DMS 273 (cell line): Measurements from ENCODE around the gene SMARCA2.
"Not testable (repeated sequence)": the region's sequence is repeated elsewhere in the genome, so short reads cannot be mapped to it uniquely, and the experiment has no call there.

Experiments used
- DNase-seq: peaks from one replicate; lab custom pipeline; 2025; ENCODE audit not compliant: unreplicated experiment; lab: John Stamatoyannopoulos, UW

SMARCA2 gene

DNA sequence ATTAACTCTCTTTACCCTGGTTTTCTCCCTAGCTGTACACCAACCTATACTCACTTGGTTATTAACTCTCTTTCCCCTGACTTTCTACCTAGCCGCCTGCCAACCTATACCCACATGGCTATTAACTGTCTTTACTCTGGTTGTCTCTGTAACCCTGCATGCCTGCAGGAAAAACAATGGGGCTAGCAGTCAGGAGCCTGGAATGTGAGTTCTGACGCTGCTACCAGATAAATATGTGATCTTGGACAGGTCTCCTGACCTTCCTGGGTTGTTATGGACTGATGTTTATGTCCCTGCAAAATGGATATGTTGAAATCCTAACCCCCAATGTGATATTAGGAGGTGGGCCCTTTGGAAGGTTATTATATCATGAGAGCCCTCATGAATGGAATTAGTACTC lies 119.2 kb downstream of the SMARCA2 start:
- DNase-seq = no peak

DNA sequence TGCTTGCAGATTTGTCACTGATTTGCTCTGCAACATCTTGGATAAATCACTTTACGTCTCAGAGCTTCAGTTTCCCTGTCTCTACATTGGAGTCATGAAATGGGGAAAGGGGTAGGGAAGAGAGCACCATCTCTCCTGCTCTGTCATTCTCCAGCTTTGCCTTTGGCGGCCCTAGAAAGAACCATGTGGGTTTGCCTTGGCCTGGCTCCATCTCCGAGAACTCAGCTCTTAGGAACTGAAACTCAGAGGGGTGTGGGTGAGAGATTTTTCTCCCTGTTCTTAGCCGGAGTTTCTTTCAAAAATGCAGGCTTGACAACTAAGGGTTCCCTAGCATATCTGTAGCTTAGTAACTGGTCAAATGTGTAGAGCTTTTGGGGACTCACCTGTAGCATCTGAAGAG lies 123.5 kb downstream of the SMARCA2 start:
- DNase-seq = no peak

DNA sequence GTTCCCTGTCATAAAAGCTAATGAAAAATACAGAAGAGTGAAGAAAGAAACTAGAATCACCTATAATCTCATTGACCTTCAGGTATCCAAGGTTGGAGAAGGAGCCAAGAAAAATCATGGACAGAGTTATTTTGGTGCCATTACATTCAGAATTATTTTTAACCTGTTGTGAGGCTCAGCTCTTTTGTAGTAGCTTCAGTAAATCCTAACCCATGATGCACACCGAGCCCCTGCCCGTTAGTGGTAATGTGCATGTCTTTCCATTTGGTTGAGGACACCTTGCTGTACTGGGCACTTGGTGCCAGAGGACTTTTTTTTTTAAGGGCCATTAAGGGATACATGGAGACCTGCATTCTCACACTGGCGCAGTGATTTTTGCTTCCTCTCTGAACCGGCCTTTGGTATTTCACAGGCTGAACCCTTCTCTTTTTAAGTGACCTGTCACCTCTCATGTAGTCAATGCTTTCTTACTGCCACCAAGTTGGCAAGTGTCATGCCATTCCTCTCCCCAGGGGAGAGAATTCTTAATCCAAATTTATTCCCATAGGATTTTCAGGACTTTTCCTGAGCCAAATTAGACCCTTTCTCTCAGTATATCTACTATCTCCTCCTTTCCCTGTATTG lies 125.6 kb downstream of the SMARCA2 start:
- DNase-seq = no peak

DNA sequence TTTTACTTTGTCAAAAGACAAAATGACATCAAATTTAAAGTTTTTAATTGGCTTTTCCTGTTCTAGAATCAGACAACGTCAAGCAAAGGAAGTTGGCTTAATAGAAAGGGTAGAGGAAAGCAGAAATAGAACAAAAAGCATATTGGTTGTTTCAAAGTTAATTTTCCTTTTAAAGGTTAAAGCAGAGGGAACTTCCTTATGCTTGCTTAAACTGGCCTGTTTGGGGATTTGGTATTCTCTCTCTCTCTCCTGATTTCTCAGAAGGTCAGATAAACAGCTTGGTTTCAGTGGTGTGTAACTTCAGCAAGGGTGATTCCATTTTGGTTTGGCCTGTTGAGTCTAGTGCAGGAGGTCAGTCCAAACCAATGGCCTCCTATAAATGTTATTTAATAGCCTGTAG lies 127.1 kb downstream of the SMARCA2 start:
- DNase-seq = no peak

DNA sequence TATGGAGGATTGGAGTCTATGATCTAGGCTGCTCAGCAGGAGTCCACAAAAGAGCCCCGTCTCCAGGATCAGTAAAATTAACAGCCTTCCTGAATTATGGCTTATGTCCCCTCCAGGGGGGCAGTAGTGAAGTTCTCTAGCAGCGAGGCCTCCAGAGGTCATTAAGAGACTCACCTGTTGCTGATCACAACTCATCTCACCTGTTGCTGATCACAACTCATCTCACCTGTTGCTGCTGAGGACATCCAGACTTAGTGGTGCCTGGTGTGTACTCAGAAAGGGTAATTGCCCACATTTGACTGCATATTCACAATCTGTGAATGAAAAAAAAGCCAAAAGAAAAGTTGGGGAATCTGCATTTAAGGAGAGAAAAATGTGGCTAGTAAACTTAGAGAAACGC lies 129.5 kb downstream of the SMARCA2 start:
- no peak for DNase-seq

DNA sequence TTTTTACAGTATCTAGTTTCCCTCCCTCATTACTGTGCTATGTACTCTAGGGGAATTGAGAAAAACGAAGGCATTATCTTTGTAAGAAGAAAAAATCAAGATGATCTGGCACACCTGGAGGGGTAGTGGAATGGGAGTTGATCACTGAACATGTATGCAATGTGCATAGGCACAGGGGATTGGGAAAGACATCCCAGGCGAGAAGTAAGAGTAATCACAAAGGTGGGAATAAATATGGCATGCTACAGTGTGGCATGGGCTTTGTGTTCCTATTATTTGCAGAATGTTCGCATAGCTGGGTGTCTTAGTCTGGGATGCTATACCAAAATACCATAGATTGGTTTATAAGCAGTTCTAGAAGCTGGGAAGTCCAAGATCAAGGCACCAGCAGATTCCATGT lies 130.6 kb downstream of the SMARCA2 start:
- no peak for DNase-seq

DNA sequence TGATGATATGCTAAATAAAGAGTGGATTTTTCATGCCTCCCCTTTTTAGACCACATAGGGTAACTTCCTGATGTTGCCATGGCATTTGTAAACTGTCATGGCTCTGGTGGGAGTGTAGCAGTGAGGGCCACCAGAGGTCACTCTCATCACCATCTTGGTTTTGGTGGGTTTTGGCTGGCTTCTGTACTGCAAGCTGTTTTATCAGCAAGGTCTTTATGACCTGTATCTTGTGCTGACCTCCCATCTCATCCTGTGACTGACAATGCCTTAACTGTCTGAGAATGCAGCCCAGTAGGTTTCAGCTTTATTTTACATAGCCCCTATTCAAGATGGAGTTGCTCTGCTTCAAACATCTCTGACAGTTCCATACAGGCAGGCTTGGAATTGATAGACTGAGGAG lies 131.6 kb downstream of the SMARCA2 start:
- not testable (repeated sequence) for DNase-seq

DNA sequence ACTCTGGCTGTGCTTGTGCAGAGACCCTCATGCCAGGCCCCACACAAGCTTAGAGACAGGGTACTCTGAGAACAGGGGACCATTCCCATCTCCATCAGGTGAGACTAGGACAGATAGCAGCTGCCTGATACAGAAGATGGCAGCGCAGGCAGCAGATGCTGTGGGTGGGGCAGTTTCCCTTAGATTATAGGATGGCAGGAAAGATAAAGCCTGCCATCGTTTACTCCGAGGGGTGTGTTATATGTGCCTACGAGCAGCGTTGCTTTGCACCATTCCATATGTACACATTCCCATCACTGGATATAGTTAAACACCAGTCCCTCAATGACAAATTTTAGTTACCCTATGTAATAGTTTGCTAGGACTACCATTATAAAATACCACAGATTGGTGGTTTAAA lies 135.2 kb downstream of the SMARCA2 start:
- no peak for DNase-seq

DNA sequence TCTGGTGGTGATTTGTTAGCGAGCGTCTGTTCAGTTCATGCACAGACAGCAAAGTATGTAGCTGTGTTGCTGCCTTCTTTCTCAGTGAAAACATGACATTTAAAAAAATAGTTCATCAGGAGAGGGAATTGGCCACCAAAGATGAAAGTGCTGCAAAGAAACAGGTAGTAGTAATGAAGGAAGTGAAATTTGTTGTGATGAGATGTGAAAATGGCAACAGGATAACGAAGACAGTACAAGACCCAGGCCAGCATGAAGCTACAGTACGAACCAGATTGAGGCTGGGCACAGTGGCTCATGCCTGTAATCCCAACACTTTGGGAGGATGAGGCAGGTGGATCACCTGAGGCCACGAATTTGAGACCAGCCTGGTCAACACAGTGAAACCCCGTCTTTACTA lies 136.0 kb downstream of the SMARCA2 start:
- no peak for DNase-seq

DNA sequence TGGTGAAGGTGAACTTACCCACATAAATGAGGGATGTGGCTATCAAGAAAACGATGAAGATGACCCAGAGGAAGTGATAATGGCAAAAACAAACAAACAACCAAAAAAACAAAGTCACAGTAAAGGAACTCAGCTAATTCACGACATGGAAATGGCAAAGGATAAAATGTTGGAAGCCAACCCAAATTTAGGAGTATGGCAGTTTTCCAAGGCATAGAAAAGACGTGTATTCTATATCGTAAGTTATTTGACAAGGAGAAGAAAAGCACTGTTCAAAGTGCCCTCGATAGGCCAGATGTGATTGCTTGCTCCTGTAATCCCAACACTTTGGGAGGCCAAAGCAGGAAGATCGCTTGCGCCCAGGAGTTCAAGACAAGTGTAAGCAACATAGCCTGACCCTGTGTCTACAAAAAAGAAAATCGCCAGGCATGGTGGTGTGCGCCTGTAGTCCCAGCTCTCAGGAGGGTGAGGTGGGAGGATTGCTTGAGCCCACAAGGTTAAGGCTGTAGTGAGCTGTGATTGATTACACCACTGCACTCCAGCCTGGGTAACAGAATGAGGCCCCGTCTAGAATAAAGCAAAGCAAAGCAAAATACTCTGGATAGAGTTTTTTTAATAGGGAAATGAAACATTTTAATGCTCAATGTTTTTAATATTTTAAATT lies 138.0 kb downstream of the SMARCA2 start:
- no peak for DNase-seq

DNA sequence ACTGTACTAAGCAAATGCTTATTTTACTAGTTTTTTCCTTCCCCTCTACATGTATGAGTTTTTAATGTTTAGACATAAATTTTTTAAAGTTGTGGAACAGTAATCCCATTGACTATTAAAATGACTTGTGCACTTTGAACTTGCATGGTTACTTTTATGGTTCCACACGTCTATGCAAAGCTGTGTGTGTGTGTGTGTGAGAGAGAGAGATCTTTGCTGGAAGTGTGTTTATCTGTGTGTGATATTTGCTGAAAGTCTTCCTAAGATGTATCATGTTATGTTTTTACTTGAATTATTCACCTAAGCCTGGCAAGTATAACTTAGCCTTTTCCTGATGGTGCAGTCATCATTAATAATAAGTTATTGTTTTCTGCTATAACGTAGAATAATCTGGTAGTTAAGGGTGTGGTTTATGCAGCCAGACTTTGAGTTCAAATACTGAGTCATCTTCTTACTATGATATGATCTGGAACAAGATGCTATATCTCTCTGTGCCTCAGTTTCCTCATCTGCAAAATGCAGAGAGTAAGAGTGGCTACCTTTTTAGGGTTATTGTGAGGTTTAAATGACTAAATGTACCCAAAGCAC lies 138.6 kb downstream of the SMARCA2 start:
- DNase-seq = no peak

DNA sequence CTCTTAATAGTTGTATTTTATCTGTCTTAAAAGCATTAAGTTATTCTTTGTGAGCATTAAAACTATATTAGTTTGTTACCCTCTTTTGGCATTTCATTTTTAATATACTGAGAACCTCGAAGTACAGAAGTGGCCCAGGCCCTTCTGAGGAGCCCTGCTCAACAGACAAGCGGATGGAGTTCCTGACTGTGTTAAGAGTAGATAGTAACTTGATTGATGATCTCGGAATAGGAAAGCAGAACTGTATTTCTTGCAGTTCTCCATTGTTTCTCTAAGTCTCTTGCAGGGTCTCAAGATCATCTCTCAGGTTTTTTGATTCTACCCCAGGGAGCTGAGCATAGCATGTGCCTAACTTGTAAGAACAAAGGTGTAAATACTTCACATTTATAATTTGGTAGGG lies 139.6 kb downstream of the SMARCA2 start:
- DNase-seq = no peak

DNA sequence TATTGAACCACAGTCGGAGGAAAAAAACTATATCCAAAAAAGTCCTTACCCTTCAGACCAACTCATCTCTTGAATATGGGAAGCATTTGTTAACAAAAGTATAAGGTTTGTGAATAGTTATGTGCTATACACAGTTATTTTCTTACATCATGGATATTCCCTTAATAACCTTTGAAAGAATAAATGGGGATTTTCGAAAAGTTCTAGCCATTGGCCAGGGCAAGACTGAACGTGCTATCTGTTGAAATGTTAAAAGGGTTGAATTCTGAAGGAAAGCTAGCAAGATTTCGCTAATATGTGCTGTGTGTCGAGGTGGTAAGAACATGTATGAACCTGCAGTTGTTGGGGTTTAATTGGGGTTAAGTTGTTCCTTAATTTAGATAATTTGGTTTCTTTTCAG lies 140.8 kb downstream of the SMARCA2 start:
- DNase-seq = no peak

DNA sequence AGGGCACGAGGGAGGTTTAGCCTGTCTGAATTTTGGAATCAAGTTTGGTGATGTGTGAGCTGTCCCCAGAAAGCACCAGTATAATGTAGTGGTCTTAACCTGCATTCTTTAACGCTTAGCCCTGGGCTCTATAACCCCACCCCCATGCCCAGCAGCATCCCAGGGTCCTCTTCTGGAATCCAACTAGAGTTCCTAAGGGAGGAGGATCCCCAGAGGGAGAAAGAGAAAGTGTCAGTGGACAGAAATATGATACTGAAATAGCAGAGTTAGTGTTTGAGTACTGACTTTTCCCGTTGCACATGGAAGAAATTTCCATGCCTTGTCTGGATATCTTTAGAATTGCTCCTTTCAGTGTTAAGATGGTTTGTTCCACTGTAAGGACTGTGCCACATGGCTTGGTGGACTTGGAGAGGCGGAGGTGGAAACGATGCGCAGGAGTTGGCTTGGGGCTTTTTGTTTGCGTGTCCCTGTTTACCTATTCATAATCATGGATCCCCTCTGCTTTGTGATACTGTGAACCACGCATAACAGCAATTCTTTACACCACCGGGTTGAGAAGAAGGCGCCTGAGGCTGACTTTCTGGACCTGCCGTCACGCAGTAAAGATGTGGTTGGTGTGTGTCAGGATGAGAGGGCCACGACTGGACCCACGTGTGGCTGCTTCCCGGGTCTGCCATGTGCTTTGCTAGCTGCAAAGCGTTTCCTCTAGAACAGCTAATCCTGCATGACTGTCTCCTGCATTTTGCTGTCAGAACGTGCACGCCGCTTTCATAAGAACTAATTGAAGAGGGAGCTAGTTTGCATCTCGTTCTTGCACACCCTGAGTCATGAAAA lies 142.3 kb downstream of the SMARCA2 start:
- DNase-seq = no peak

DNA sequence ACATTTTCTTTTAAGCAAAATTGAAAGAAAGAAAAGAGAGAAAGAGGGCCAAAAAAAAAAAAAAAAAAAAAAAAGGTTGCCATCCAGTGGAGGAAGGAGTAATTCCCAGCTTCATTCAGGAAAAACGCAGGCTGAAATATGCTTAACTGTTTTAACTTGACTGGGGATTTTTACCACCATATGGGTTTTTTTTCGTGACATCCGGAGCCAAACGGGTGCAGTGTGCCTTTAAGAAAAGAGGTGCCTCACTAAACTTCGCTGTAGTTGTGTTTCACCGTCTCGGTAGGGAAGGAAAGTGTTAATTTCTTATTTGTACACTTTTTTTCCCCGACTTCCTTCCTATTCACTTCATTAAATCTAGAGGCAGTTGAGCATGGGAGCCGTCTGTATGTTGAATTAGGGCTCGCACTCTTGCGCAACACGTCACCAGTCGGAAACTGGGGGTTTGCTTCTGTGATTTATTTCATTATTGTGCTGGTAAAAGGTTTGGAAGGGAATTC lies 143.0 kb downstream of the SMARCA2 start:
- no peak for DNase-seq

DNA sequence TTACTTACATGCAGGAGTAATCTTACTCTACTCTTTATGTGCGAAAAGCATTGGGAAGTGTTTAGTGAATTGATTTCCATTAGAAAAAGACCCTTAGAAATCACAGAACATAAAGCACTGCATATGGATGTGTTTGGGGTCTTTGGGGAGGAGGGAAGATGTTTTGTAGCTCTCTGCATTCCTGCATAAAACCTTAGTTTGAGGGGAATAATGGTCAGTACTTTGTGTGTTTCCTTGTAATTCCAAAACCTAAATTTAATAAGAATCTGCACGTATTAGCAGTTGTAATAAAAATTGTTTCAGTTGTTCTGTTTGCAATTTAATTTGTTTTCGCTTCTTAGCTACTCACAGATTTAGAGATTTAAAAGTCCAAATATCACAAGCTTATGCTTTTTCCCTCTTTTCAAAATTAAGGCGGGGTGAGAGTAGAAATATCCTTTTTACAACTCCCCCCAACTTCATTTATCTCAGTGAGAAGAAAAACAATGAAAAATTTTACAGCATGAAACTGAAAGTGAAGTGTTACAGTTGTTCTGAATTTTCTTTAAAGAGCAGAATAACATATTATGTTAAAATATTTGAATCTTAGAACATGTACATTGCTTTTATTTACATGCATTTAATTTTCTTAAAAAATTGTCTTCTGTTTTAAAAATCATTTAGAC lies 143.8 kb downstream of the SMARCA2 start:
- DNase-seq = no peak

DNA sequence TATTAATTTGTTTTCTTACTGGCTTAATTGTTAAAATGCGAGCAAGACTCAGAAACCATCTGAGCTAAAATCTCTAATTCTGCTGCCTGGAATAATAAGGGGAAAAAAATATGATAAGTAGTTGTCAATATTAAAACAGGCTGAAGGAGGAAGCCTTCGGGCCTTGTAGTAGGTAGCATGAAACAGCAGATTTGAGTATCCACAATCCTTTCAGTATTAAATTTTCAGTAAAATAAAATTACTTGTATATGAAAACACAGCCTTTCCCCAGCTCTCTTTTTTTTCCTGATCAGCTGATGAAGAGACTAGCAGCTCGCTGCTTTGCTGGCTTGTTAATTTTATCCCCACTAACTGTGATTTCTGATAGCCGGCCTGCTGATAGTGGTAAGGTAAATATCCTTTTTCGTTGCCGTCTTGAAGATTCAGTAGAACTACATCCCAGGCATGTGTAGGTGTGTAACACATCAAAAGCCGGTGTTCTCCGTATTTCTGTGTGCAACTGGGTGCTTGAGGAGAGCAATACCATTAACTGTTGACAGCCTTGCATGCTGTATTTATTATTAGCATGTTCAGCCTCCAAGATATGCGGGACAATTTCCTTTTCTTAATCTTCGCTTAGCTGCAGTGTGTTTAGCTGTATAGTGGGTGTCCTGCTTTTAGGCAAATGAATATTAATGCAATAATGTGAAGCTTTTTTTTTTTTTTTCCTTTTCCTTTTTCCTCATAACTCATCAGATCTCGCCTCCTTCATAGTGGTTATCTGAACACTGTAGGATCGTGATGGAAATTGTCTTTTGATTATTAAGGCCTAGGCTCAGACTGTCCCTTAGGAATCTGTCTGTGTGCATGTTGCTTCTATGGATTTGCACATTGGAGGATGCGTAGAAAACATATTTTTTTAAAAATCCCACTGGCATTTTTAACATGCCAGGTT lies 144.6 kb downstream of the SMARCA2 start:
- no peak for DNase-seq

DNA sequence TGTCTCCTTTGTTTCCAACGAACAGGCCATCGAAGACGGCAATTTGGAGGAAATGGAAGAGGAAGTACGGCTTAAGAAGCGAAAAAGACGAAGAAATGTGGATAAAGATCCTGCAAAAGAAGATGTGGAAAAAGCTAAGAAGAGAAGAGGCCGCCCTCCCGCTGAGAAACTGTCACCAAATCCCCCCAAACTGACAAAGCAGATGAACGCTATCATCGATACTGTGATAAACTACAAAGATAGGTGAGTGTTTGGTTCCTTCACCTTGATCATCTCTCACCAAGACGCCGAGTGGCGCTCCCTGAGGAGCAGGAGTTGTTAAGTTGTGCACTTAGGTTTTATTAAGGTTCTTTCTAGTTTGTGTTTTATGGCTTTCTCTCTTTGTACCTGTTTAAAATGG lies 146.5 kb downstream of the SMARCA2 start:
- DNase-seq = no peak

DNA sequence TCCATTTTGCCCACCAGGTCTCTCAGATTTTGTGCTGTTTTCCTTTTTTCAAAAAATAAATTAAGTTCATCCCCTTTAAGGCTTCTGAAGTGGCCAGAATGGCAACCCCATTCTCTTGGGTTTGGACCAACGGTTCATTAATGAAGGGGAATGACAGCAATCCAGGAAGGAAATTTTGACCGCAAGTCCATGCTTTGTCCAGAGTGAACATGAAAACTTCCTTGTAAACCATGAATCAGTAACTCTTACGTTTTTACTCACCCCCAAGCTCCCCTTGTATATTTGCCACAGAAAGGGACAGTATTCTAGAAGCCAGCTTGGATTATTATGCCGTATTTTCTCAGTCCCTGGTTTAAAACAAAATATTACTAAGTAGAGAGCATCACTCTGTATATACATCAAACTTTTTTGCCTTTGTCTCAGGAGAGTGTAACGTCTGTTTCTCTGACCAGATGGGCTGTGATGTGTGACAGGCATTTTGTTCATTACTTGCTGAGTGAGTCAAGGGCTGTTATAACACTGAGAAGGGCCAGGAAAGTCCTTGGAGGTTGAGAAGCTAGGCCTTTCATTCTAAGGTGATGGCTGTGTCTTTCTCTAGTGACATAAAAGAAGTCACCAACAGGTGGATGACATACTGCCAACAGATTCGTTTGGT lies 148.2 kb downstream of the SMARCA2 start:
- DNase-seq = no peak

DNA sequence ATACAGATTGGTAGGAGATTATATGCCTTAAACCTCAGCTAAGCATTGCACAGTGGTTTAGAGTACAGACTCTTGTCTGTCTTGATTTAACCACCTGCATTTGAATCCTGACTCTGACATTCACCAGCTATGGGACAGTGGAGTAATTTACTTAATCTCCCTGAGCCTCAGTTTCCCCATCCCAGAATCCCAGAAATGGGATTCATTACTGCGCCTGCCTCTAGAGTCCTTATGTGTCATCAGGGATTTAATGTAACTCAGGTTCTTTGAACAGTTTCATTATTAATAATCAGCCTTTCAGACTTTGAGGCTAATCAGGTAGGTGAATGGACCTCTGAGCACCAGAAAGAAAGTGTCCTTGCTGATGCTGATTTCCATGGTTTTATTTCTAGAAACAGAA lies 149.1 kb downstream of the SMARCA2 start:
- DNase-seq = no peak
